GM23338 (cell line): ENCODE data around the gene DPF1. TPM values are rescaled to one million over a fixed set of nuclear protein-coding genes. Genes with fewer than 3 reads are reported as not detected.
A peak's percentile ranks its signal among the peaks of the same experiment; 100 is the strongest.

Source experiments
- ATAC-seq: fragments of 200-7000 bp; cut with Tn5 transposase; 3 replicates; pipeline ENCODE4 v1.9.1; 2020
- DNase-seq: peaks from one replicate; pipeline ENCODE4 v3.0.0-alpha.2; 2015; ENCODE audit warnings: low spot score
- H2AFZ ChIP-seq: fragments of 200-600 bp; sonication (generic); 2 replicates; pipeline ENCODE4 v1.8.0; 2016; ENCODE audit warnings: antibody characterized with exemption, mild to moderate bottlenecking, moderate library complexity
- H3F3A ChIP-seq: fragments of 200-600 bp; sonication (generic); replicated peaks from 2 replicates; pipeline ENCODE4 v1.8.0; 2017; ENCODE audit warnings: antibody characterized with exemption, mixed run types, low read depth
- H3K27ac ChIP-seq: fragments of 200-600 bp; sonication (generic); 2 replicates; pipeline ENCODE4 v1.6.1; 2016; ENCODE audit warnings: low read depth
- H3K27me3 ChIP-seq: fragments of 200-600 bp; sonication (generic); 2 replicates; pipeline ENCODE4 v1.8.0; 2016; ENCODE audit warnings: mild to moderate bottlenecking, mixed run types, moderate library complexity; ENCODE audit not compliant: insufficient read depth
- H3K36me3 ChIP-seq: fragments of 200-600 bp; sonication (generic); 2 replicates; pipeline ENCODE4 v1.8.0; 2016; ENCODE audit warnings: mild to moderate bottlenecking; ENCODE audit not compliant: insufficient read depth
- H3K4me1 ChIP-seq: fragments of 200-600 bp; sonication (generic); 2 replicates; pipeline ENCODE4 v1.8.0; 2016; ENCODE audit warnings: mild to moderate bottlenecking, moderate library complexity; ENCODE audit not compliant: insufficient read depth
- H3K4me2 ChIP-seq: fragments of 200-600 bp; sonication (generic); 2 replicates; pipeline ENCODE4 v1.7.1; 2017; ENCODE audit warnings: mixed run types
- H3K4me3 ChIP-seq: fragments of 200-600 bp; sonication (generic); 2 replicates; pipeline ENCODE4 v1.6.1; 2016; ENCODE audit warnings: mixed run types
- H3K79me2 ChIP-seq: fragments of 200-600 bp; sonication (generic); replicated peaks from 2 replicates; pipeline ENCODE4 v1.8.0; 2017; ENCODE audit warnings: mild to moderate bottlenecking; ENCODE audit not compliant: insufficient read depth
- H3K9me2 ChIP-seq: fragments of 200-600 bp; sonication (generic); 2 replicates; pipeline ENCODE4 v1.8.0; 2017; ENCODE audit not compliant: insufficient read depth
- H4K20me1 ChIP-seq: fragments of 200-600 bp; sonication (generic); replicated peaks from 2 replicates; pipeline ENCODE4 v1.8.0; 2017; ENCODE audit warnings: mild to moderate bottlenecking; ENCODE audit not compliant: insufficient read depth
- H3K27ac Mint-ChIP-seq: 2 replicates; pipeline ENCODE4 v1.8.0; 2020; ENCODE audit warnings: inconsistent platforms, mild to moderate bottlenecking, moderate library complexity, mixed read lengths
- H3K27me3 Mint-ChIP-seq: 3 replicates; pipeline ENCODE4 v1.8.0; 2022; ENCODE audit warnings: low read depth, mild to moderate bottlenecking, moderate library complexity, mixed read lengths, inconsistent platforms; ENCODE audit not compliant: insufficient read depth, poor library complexity
- H3K36me3 Mint-ChIP-seq: 3 replicates; pipeline ENCODE4 v1.8.0; 2021; ENCODE audit warnings: low read depth, mild to moderate bottlenecking, inconsistent platforms, moderate library complexity, mixed read lengths
- H3K4me1 Mint-ChIP-seq: 3 replicates; pipeline ENCODE4 v1.8.0; 2020; ENCODE audit warnings: mild to moderate bottlenecking, inconsistent platforms, mixed read lengths
- H3K4me3 Mint-ChIP-seq: 3 replicates; pipeline ENCODE4 v1.8.0; 2021; ENCODE audit warnings: moderate library complexity, mild to moderate bottlenecking, inconsistent platforms, mixed read lengths
- H3K9me3 Mint-ChIP-seq: 3 replicates; pipeline ENCODE4 v1.8.0; 2020; ENCODE audit warnings: moderate library complexity, mild to moderate bottlenecking, inconsistent platforms, mixed read lengths
- CREB1 ChIP-seq: fragments of 250-450 bp; sonication (Bioruptor Pico); IDR thresholded peaks from 2 replicates; pipeline ENCODE4 v1.5.0; 2020; ENCODE audit warnings: low read depth, mild to moderate bottlenecking, moderate library complexity
- EZH2 ChIP-seq: fragments of 200-600 bp; sonication (generic); IDR thresholded peaks from one replicate; pipeline ENCODE4 v1.8.0; 2017; ENCODE audit warnings: antibody characterized with exemption, mild to moderate bottlenecking, low read depth; ENCODE audit not compliant: unreplicated experiment
- EZH2phosphoT487 ChIP-seq: fragments of 200-600 bp; sonication (generic); IDR thresholded peaks from one replicate; pipeline ENCODE4 v1.8.1; 2018; ENCODE audit warnings: antibody characterized with exemption; ENCODE audit not compliant: unreplicated experiment
- JUNB ChIP-seq: IDR thresholded peaks from one replicate; pipeline ENCODE4 v1.6.1; 2016; ENCODE audit warnings: antibody characterized with exemption; ENCODE audit not compliant: unreplicated experiment
- POLR2AphosphoS5 ChIP-seq: IDR thresholded peaks from 2 replicates; pipeline ENCODE4 v1.6.1; 2016; ENCODE audit warnings: antibody characterized with exemption, low read depth
- STAT1 ChIP-seq: IDR thresholded peaks from one replicate; pipeline ENCODE4 v1.6.1; 2016; ENCODE audit warnings: antibody characterized with exemption; ENCODE audit not compliant: unreplicated experiment
- ZNF114 ChIP-seq: fragments of 250-450 bp; sonication (Bioruptor Pico); IDR thresholded peaks from 2 replicates; pipeline ENCODE4 v1.5.0; 2020; ENCODE audit warnings: mild to moderate bottlenecking, moderate library complexity
- polyA plus RNA-seq: library from polyadenylated mRNA; unstranded; fragments of >200 nt; fragmentation: Nextera tagmentation; extraction: Ambion mirVana; gene quantifications from 2 replicates; pipeline ENCODE4 v1.2.1, GENCODE V29; 2016
- total RNA-seq: library from RNA; depleted of rRNA; stranded (reverse); fragments of >200 nt; shearing (Covaris generic); gene quantifications from 2 replicates; pipeline ENCODE4 v1.2.3, GENCODE V29; 2014
- TF ChIP-seq, protein P1 (sequence below): IDR thresholded peaks from one replicate; pipeline ENCODE4 v1.6.1; 2018; ENCODE audit warnings: antibody characterized with exemption; ENCODE audit not compliant: unreplicated experiment
- TF ChIP-seq, protein P2 (sequence below), 2 experiments: fragments of 200-600 bp in 1 of 2; sonication (generic) in 1 of 2; conservative IDR thresholded peaks; 2 replicates each; pipeline versions ENCODE4 v1.5.1 to v1.6.1; 2016 to 2017; ENCODE audit warnings: antibody characterized with exemption in 2 of 2, low read depth in 2 of 2, mild to moderate bottlenecking in 2 of 2, moderate library complexity in 1 of 2
- TF ChIP-seq, protein P3 (sequence below): IDR thresholded peaks from 2 replicates; pipeline ENCODE4 v1.6.1; 2016; ENCODE audit warnings: antibody characterized with exemption

DPF1 gene
- total and polyA plus RNA-seq, 2 experiments from 2014 or later, result 8.3 to 11.7 TPM

DNA sequence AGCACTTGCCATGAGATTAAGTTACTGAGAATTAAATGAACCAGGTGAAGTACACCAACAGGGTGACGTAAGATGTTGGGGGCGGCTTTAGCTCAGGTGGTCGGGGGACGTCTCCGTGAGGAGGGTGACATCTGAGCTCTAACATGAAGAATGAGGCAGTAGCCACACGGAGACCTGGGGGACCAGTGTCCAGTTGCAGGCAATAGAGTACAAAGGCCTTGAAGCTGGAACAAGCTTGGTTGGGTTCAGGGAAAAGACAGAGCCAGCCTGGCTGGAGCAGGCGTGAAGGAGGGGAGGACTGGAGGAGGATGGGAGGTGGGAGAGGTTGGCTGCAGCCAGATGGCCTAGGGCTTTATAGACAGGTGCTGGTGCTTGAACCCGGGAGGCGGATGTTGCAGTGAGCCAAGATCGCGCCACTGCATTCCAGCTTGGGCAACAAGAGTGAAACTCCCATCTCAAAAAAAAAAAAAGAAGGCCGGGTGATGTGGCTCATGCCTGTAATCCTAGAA is 42.0 kb upstream of the DPF1 start (continued):
- TF ChIP-seq, protein P1, sequence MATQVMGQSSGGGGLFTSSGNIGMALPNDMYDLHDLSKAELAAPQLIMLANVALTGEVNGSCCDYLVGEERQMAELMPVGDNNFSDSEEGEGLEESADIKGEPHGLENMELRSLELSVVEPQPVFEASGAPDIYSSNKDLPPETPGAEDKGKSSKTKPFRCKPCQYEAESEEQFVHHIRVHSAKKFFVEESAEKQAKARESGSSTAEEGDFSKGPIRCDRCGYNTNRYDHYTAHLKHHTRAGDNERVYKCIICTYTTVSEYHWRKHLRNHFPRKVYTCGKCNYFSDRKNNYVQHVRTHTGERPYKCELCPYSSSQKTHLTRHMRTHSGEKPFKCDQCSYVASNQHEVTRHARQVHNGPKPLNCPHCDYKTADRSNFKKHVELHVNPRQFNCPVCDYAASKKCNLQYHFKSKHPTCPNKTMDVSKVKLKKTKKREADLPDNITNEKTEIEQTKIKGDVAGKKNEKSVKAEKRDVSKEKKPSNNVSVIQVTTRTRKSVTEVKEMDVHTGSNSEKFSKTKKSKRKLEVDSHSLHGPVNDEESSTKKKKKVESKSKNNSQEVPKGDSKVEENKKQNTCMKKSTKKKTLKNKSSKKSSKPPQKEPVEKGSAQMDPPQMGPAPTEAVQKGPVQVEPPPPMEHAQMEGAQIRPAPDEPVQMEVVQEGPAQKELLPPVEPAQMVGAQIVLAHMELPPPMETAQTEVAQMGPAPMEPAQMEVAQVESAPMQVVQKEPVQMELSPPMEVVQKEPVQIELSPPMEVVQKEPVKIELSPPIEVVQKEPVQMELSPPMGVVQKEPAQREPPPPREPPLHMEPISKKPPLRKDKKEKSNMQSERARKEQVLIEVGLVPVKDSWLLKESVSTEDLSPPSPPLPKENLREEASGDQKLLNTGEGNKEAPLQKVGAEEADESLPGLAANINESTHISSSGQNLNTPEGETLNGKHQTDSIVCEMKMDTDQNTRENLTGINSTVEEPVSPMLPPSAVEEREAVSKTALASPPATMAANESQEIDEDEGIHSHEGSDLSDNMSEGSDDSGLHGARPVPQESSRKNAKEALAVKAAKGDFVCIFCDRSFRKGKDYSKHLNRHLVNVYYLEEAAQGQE, result no peak
- TF ChIP-seq, protein P2, sequence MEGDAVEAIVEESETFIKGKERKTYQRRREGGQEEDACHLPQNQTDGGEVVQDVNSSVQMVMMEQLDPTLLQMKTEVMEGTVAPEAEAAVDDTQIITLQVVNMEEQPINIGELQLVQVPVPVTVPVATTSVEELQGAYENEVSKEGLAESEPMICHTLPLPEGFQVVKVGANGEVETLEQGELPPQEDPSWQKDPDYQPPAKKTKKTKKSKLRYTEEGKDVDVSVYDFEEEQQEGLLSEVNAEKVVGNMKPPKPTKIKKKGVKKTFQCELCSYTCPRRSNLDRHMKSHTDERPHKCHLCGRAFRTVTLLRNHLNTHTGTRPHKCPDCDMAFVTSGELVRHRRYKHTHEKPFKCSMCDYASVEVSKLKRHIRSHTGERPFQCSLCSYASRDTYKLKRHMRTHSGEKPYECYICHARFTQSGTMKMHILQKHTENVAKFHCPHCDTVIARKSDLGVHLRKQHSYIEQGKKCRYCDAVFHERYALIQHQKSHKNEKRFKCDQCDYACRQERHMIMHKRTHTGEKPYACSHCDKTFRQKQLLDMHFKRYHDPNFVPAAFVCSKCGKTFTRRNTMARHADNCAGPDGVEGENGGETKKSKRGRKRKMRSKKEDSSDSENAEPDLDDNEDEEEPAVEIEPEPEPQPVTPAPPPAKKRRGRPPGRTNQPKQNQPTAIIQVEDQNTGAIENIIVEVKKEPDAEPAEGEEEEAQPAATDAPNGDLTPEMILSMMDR (conservative IDR thresholded peaks at IDR 0.05; ENCODE audit: low read depth in 2 of 2), result no peak

DNA sequence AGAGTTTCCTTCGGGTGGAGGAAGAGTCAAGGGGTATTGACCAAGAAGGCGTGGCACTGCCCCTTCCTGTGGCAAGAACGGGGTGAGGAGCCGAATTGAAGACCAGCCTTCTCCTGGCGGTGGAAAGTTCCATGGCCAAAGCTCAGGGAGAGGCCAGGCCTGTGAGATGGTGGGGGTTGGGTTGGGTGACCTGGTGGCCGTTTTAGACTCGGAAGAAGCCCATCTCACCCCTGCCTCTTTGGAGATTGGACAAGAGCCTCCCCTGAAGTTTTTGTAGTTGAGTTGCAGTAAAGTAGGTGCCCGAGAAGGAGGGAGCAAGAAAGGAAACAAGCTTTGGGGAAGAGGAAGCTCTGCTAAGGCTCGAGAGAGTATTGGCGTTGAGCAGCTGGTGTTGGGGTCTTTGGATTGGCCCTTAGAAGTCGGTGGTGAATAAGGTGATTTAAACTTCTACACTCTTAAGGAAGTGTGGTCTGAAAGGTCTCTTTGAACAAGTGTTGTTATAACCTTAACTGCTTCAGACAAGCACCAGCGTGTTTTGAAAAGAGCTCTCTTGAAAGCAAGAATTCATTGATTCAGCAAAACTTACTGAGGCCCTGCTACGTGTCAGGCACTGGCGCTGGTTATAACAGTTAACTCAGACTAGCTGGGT is 41.3 kb upstream of the DPF1 start:
- H2AFZ ChIP-seq, result no peak overlapping the region
- H3K4me1 ChIP-seq, result peaks cover 53% of the 10 kb centered on the region
- peak overlapping the region; percentile 96 for H3K4me3 ChIP-seq
- Mint-ChIP-seq H3K4me3 (peak overlapping the region; percentile 95), H3K9me3 (no peaks in the 10 kb centered on the region), H3K4me1 (peaks cover 54% of the 10 kb centered on the region), H3K27ac (peak overlapping the region; percentile 96), H3K27me3 (peaks cover 20% of the 10 kb centered on the region), H3K36me3 (peaks cover 5% of the 10 kb centered on the region; the same call in 2 of the 3 replicates)
- H4K20me1 ChIP-seq, result peaks cover 31% of the 10 kb centered on the region
- no peak for TF ChIP-seq ZNF114
- H3K27me3 ChIP-seq, result no peaks in the 10 kb centered on the region
- peak overlapping the region; percentile 99 for H3K4me2 ChIP-seq
- no peaks in the 10 kb centered on the region for H3K36me3 ChIP-seq
- no peaks in the 10 kb centered on the region for H3K9me2 ChIP-seq
- H3K79me2 ChIP-seq, result peaks cover 55% of the 10 kb centered on the region
- peak; percentile 6 for ATAC-seq
- DNase-seq, result peak; percentile 62
- H3K27ac ChIP-seq, result peak overlapping the region; percentile 98
- peaks cover 31% of the 10 kb centered on the region for H3F3A ChIP-seq

DNA sequence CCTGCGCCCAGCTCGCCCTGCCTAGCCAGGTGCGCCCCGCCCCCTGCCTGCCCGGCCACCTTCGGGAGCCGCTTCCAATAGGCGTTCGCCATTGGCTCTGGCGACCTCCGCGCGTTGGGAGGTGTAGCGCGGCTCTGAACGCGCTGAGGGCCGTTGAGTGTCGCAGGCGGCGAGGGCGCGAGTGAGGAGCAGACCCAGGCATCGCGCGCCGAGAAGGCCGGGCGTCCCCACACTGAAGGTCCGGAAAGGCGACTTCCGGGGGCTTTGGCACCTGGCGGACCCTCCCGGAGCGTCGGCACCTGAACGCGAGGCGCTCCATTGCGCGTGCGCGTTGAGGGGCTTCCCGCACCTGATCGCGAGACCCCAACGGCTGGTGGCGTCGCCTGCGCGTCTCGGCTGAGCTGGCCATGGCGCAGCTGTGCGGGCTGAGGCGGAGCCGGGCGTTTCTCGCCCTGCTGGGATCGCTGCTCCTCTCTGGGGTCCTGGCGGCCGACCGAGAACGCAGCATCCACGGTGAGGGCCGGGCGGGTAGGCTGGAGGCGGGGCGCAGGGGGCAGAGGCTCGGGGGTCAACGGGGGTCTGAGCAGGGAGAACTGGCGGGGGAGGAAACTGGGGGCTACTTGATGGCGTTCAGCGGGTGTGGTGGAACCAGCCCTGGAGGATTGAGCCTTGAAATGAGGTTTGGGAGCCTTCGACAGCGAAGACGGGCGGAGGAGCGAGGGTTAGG is 40.6 kb upstream of the DPF1 start, which contains the start of gene SPINT2:
Gene SPINT2, plus strand, starts transcription at position 88 of the 727 bp plus-strand sequence. Its CDS starts 320 bp downstream, at position 408.
- Histone ChIP-seq H3K4me3 (peak within 1 kb of the TSS; percentile 96), H2AFZ (peak within 1 kb of the TSS; percentile 94), H3K9me2 (no peaks in the 10 kb centered on the region), H3K4me2 (peak within 1 kb of the TSS; percentile 99), H3K27ac (peak within 1 kb of the TSS; percentile 100), H3K36me3 (no peaks in the 10 kb centered on the region), H3K4me1 (peaks cover 52% of the 10 kb centered on the region), H3K27me3 (no peaks in the 10 kb centered on the region), H4K20me1 (peaks cover 29% of the 10 kb centered on the region), H3K79me2 (peaks cover 49% of the 10 kb centered on the region), H3F3A (peaks cover 31% of the 10 kb centered on the region)
- peak; percentile 77 for ATAC-seq
- H3K36me3 Mint-ChIP-seq, result no peaks in the 10 kb centered on the region; the same call in 2 of the 3 replicates
- no peaks in the 10 kb centered on the region for H3K9me3 Mint-ChIP-seq
- H3K27me3 Mint-ChIP-seq, result peaks cover 20% of the 10 kb centered on the region
- peak within 1 kb of the TSS; percentile 96 for H3K27ac Mint-ChIP-seq
- DNase-seq, result peak; percentile 95
- peak within 1 kb of the TSS; percentile 95 for H3K4me3 Mint-ChIP-seq
- H3K4me1 Mint-ChIP-seq, result peaks cover 48% of the 10 kb centered on the region
- TF ChIP-seq EZH2phosphoT487, result no peak
- TF ChIP-seq, protein P3, sequence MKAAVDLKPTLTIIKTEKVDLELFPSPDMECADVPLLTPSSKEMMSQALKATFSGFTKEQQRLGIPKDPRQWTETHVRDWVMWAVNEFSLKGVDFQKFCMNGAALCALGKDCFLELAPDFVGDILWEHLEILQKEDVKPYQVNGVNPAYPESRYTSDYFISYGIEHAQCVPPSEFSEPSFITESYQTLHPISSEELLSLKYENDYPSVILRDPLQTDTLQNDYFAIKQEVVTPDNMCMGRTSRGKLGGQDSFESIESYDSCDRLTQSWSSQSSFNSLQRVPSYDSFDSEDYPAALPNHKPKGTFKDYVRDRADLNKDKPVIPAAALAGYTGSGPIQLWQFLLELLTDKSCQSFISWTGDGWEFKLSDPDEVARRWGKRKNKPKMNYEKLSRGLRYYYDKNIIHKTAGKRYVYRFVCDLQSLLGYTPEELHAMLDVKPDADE, result peak; percentile 80
- TF ChIP-seq, protein P1, result no peak
- no peak for TF ChIP-seq EZH2
- peak; percentile 99 for TF ChIP-seq POLR2AphosphoS5
- no peak for TF ChIP-seq JUNB
- TF ChIP-seq ZNF114, result no peak
- TF ChIP-seq CREB1 (CRISPR knock-in tag), result peak; percentile 56; the same call in 1 of the 2 replicates
- TF ChIP-seq STAT1, result no peak
